ENCODE results near the gene ADPRHL1. TPM values are rescaled to one million over a fixed set of nuclear protein-coding genes. Genes with fewer than 3 reads are reported as not detected.

The ADPRHL1 gene
- total RNA-seq, 1 donor from 2014 or later = 1.2 TPM

DNA sequence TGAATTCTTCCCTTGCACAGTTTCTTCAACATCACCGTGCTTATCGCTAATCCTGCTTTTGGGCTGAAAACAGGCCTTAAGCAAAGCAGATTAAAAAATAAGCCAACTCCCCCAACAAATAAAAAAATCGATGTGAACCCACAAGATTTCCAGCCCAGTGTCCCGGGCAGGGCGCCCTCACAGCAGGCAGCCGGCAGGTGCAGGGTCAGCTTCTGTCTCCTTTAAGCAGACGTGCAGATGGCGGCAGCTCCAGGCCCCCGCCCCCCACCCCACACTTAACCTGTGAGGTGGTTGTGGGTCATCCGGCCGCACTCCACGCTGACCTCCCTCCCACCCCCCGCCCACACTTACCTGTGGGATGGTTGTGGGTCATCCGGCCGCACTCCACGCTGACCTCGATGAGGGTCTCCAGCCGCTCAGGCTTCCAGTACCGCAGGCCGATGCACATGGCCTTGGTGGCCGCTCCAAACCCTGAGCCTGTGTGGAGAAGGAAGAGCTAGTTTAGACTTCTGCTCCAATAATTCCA lies 19.8 kb downstream of the ADPRHL1 start:
- ATAC-seq (no peak), DNase-seq (ENCODE audit: low spot score) (no peak)

- ATAC-seq (no peak), DNase-seq (ENCODE audit: low spot score) (no peak)
These were observed 20.6 kb downstream of the ADPRHL1 start for GRCh38 chr13:113432506-113433270.

GRCh38 chr13:113431171-113431570 lies 22.1 kb downstream of the ADPRHL1 start:
- ATAC-seq (no peak), DNase-seq (ENCODE audit: low spot score) (no peak)

GRCh38 chr13:113430378-113431110 lies 22.7 kb downstream of the ADPRHL1 start:
- ATAC-seq = no peak
- DNase-seq (ENCODE audit: low spot score) = no peak

DNA sequence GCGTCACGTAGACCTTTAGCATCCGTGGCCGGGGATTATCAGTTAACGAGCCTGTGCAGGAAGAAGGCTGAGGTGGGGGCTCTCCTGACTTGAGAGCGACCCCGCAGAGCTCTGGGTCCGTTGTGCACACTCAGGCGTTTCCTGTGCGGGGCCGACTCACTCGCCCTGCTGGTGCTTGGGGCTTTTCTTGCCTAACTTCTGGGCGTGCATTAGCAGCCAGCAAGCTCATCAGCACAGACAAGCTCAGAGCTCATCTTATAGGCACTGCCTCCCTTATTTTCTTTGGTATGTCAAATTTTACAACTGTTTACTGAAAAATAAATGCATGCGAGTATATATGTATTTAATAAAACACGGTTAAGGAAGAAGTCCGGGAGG lies 23.7 kb downstream of the ADPRHL1 start:
- ATAC-seq (no peak), DNase-seq (ENCODE audit: low spot score) (no peak)

DNA sequence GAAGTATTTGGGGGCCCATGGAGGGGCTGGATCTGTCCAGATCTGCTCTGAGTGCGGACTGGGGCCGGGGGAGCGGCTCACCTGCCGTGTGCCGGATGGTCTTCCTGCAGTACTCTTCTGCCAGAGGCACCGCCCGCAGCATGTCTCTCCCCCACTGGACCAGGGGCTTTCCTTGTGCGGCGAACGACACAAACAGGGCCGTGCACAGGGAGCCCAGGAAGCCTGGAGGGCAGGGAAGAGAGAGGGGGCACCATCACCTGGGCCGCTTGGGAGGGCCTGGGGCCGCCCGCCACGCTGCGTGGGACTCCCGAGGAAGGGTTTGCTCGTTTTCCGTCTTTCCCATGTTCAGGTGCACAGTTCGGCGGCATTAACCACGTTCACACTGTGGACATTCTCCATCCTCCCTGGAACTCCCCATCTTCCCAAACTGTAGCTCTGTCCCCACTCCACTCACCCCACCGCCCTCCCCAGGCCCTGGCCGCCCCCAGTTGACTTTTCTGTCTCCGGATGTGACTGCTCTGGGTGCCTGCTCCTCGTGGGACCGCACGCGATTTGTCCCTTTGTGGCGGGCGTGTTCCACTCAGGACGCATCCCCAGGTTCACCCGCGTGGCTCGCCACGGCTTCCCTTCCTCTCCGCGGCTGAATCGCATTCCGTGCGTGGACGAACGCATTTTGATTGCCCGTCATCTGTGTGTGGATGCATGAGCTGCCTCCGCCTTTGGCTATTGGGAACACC lies 24.2 kb downstream of the ADPRHL1 start:
- no peak for DNase-seq (ENCODE audit: low spot score)
- ATAC-seq = no peak

GRCh38 chr13:113428469-113428865 lies 24.8 kb downstream of the ADPRHL1 start:
- DNase-seq (ENCODE audit: low spot score) (no peak), ATAC-seq (peak; percentile 17)

DNA sequence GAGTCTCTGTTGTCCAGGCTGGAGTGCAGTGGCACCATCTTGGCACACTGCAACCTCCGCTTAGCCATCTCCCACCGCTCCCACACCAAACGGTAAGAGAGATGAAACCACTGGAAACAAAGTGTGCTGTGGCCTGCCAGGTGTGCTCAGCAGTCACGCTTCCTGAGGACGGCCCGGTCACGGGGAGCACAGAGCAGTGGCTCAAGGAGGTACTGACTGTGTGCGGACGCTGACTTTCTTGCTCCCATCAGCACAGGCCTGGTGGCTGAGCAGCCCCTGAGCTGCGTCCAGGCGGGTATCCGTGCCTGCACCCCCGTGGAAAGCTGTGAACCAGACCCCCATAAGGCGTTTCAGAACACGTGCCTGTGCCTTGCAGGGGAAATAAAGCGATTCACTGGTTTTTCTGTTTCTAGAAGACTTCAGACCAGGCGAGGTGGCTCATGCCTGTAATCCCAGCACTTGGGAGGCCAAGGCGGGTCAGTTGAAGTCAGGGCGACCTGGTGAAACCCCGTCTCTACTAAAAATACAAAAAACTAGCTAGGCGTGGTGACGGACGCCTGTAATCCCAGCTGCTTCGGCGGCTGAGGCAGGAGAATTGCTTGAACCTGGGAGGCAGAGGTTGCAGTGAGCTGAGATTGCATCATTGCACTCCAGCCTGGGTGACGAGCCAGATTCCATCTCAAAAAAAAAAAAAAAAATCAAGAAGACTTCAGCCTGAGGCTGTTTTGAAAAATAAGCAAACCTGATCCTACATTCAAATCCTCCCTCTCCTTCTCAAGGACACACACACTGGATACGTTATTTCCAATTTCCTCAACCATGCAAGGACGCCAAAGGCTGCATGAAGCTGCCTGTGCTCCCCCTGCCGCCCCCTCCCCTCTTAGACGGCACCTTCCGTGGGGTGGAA lies 25.5 kb downstream of the ADPRHL1 start:
- no peak for DNase-seq (ENCODE audit: low spot score)

DNA sequence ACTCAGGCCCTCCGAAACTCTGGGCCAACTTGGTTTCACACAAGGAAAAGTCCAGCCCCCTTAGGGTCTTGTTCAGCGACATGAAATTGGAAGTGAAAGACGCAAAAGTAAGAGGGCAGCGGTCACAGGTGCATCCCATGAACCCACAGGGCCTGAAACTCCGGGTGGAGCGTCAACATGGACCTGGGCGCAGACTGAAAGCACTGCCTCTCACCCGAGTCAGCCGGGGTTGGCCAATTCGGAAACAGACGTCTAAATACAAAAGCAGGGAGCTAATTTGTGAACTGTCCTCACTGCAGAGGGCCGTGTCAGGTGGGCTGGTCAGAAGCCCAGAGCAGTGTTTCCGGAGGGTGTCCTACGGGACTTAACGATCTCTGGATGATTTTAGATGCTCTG lies 26.7 kb downstream of the ADPRHL1 start:
- no peak for DNase-seq (ENCODE audit: low spot score)
- ATAC-seq = no peak

More for the DNA sequence above, 25.5 kb downstream of the ADPRHL1 start:
- ATAC-seq = peak; percentile 46

DNA sequence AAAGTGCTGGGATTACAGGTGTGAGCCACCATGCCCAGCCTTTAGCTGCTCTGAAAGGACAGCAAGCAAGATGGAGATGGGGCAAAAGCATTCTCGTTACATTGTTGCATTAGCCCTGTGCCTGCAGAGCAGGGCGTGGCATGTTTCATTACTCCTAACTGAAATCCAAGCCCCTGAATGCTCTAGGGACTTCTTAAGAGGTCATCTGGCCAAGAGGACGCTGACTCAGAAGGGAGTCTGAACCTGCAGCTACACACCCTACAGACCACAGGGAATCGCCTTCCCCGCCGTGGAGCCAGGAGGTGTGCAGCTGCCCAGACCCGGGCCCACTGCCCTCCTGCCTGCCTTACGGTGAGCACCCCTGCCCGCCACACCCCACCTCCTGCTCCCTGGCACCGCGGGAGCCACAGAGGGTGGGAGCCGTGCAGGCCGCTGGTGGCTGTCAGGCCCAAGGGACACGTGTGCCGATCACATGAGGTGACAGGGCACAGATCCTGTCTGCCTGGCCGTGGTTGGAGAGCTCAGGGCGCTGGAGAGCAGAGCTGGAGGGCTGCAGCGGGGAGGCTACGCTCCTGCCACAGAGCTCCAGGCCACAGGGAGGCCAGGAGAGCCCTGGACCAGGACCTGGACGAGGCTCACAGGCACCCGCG lies 27.2 kb downstream of the ADPRHL1 start:
- DNase-seq (ENCODE audit: low spot score) (no peak), ATAC-seq (no peak)

- DNase-seq (ENCODE audit: low spot score) (no peak), ATAC-seq (no peak)
These were observed 29.6 kb downstream of the ADPRHL1 start for GRCh38 chr13:113423520-113424163.

DNA sequence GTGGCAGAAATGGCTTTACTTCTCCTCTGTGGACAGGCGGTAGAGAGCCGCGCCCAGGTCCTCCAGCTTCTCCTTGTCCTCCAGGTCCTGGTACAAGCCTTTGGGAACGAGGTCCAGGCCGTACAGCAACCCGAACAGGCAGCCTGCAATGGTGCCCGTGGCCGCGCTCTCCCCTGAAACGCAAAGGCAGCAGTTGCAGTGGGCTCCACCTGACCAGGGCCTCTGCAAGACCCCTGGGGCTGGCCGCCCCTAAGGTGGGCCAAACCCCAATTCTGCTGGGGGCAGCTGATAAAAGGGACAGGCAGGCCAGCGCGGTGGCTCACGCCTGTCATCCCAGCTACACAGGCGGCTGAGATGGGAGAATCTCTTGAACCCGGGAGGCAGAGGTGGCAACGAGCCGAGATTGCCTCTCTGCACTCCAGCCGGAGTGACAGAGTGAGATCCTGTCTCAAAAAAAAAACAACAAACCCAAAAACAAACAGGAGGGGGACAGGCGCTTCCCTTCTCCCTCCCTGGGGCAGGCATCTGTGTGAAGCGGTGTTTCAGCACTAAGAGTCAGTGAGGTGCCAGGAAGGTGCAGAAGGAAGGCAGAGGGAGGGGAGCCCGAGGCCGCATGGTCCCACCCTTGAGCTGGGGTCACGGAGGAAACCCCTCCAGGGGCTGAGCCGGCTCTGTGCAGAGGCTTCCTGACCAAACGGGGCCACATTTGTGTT lies 30.3 kb downstream of the ADPRHL1 start:
- ATAC-seq (no peak), DNase-seq (ENCODE audit: low spot score) (no peak)

- ATAC-seq (no peak), DNase-seq (ENCODE audit: low spot score) (no peak)
These were observed 31.5 kb downstream of the ADPRHL1 start for GRCh38 chr13:113421673-113422270.

DNA sequence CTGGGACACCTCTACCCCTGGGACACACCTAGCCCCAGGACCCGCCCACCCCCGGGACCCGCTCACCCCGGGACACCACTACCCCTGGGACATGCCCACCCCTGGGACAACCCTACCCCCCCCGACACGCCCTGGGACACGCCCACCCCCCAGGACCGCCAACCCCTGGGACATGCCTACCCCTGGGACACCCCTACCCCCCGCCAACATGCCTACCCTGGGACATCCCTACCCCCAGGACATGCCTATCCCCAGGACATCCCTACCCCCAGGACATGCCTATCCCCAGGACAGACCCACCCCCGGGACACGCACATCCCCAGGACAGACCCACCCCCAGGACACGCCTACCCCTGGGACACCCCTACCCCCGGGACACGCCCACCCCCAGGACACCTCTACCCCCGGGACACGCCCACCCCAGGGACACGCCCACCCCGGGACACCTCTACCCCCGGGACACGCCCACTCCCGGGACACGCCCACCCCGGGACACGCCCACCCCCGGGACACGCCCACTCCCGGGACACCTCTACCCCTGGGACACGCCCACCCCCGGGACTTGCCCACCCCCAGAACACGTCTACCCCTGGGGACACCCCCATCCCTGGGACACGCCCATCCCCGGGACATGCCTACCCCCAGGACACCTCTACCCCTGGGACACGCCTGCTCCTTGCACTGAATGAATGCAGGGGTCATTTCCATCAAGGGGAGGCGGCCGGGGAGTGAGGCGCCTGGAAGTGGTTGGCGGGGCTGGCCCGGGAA lies 32.3 kb downstream of the ADPRHL1 start:
- ATAC-seq (no peak), DNase-seq (ENCODE audit: low spot score) (no peak)

GRCh38 chr13:113420232-113420631 lies 33.1 kb downstream of the ADPRHL1 start:
- ATAC-seq (no peak), DNase-seq (ENCODE audit: low spot score) (no peak)

DNA sequence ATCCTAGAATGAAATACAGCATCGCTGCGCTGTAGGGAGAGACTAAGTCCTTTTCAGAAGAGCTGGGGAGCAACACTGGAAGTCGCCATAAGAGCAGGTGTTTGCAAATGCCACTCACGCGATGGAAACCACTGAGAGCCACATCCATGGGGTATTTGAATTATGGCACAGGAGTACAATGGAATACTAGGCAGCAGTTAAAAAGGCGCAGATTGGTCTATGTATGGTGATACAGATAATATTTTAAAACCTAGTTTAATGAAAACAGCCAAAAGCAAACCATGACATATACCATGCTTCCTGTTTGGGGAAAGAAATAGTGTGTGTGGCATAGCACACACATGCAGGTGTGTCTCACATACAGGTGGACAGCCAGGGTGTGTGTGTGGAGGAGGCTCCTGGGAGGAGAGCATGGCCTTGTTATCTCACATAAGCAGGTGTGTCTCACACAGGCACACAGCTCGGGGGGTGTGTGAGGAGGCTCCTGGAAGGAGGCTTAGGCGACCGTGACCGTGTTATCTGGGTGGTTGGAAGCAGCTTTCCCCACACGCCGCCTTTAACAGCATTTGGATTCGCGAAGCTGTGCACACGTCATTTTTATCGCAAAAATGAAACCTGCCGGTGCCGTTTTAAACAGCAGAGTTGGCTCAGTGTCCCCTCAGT lies 33.6 kb downstream of the ADPRHL1 start:
- ATAC-seq (no peak), DNase-seq (ENCODE audit: low spot score) (no peak)

DNA sequence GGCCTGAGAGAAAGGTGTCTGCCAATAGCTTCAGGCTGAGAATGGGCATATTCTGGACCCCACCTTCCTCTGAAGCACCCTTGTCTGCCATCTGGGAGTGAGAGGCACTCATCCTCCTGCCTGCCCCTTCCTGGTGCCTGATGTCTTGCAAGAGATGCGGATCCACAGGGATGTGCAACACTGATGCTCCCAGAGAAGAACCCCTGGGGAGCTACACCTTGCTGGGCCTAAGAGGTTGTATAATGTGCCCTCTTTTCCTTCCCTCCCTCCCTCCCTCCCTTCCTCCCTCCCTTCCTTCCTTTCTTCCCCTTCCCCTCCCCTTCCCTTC lies 34.6 kb downstream of the ADPRHL1 start:
- ATAC-seq (no peak), DNase-seq (ENCODE audit: low spot score) (no peak)

All from left lobe of liver (tissue), 2 donors.